HG02763 (cell line): Measurements from ENCODE around the gene COL4A1.
A peak's percentile ranks its signal among the peaks of the same experiment; 100 is the strongest.

Experiments
- ATAC-seq: cut with Tn5 transposase; IDR thresholded peaks from one replicate; pipeline ENCODE4 v1.9.1; 2021; ENCODE audit warnings: mild to moderate bottlenecking, moderate library complexity; ENCODE audit not compliant: unreplicated experiment

The COL4A1 gene

DNA sequence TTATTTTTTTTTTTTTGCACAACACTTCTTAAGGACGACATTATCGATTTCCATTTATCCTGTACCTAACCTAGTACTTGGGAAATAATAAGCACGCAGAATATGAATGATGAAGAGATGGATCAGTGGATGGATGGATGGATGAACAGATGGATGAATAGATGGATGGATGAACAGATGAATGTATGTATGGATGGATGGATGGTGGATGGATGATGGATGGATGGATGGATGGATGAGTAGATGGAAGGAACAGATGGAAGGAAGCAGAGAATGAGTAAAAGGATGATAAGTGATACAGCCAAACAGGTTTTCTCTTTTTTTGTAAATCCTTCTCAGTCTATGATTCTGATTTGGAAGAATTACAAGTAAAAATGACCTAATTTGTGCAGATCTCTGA lies 166.9 kb downstream of the COL4A1 start:
- no peak for ATAC-seq

DNA sequence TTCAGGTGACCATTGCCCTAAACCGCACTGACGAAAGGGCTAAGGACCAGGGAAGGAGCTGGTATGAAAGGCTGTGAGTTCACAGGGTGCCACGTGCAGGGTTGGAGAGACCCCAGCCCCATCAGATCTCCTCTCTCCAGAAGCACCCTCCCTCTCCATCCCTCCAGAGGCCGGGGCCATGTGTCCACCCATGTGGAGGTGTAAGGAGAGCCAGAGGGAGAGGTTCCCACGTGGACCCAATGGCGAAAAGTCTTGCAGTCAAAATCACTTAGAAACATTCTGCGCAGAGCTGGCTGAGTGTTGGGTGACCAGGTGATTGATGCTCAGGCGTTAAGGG lies 168.3 kb downstream of the COL4A1 start:
- no peak for ATAC-seq

DNA sequence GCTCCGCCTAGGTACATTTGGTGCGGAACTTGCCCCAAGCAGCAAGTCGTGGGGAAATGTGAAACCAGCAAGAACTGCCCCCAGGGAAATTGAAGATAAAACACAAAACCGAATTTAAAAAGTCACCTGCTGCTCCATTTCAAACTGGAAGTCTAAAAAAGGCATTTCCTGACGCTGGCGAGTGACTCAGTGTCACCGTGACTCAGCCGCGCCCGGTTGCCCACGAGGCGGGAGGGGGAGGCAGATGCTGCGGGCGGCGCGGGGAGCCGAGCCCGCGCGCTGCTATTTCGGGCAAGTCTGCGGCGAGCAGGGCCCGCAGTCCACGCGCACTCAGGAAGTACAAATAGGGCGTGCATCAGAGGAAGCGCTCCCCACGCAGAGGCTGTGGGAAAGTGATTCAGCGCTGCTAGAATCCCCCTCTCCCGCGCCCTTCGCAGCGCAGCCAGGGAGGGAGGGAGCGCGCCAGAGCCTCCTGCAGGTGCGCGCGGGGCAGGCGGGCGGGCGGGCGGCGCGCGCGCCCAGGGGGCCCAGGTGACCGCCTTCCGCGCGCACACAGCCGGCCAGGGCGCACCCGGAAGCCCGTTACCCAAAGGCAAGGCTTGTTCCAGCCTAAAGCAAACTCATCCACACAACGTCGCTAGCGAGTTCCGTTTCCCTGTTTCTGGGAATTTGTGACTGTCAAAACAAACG lies 168.8 kb downstream of the COL4A1 start:
- peak; percentile 56 for ATAC-seq

DNA sequence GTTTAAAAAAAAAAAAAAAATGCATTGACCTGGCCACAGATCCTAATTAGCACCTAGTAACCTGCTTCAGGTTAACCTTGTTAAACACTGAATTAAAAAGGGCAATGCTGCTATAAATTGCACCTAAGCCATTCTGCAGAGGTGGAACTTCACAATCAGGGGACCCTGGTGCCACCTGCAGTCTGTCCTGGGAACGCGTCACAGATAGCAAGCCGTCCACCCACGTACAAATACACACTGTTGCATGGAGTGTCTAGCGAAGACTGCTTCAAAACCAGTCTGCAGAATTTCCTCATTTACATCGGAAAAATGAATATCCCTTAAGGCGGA lies 169.3 kb downstream of the COL4A1 start:
- peak; percentile 71 for ATAC-seq

DNA sequence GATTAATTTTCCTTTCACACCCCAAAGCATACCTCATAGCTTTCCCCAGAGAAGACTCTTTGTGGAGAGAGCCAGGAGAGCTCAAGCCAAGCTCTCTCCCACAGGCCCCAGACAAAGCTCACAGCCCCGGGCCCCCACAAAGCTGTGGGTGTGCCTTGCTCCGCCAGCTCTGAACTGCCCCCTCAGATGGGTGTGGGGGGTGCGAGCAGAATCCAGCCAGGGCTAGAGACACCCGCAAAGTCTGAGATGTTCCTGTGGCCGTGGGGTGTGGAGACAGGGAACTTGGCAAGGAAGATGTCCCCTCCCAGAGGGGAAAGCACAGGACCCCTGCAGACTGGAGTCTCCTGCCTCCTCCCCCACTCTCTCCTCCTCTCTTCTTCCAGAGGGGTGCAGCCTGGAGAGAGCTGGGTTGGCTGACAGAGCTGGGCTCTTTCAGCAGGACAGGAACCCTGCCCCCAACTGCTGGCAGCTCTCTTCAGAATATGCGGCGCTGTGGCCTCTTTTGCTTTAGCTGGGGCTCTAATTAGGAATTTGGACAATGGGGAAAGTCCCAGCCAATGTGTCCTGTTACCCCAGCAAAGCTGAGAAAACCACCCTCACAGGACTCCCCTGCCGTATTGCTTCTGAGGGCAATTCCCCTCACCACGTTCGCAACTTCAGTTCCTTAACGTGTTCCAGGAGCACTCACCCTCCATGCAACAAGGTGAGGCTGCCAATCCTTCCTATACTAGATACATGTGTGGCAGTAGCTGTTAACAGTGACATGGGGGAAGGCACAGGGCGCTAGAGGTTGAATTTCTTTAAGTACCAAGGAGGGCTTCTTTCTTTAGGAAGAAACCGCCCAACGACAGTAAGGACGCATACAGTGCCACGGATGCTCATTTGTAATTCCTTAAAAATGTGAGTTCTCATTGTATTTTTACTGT lies 170.0 kb downstream of the COL4A1 start:
- no peak for ATAC-seq

DNA sequence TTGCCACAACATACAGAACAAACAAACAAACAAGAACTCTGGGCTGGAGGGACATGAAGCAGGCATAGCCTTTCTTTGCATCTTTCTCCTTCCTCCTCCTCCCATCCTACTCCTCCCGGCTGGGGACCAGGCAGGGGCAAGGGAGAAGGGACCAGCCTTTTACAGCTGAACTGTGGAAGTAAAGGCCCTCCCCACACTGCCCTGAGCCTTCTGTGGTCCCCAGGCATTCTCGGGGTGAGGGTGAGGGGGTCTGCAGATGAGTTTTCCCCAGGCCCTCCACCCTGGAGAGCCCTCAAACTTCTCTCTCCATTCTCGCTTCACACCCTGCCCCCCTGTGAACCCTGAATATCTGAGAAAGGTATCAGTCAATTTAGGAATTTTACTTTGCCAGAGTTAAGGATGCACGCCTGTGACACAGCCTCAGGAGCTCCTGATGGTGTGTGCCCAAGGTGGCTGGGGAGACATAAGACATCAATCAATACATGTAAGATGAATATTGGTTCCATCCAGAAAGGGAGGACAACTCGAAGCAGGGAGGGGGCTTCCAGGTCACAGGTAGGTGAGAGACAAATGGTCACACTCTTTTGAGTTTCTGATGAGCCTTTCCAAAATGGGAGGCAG lies 170.9 kb downstream of the COL4A1 start:
- ATAC-seq, result no peak

DNA sequence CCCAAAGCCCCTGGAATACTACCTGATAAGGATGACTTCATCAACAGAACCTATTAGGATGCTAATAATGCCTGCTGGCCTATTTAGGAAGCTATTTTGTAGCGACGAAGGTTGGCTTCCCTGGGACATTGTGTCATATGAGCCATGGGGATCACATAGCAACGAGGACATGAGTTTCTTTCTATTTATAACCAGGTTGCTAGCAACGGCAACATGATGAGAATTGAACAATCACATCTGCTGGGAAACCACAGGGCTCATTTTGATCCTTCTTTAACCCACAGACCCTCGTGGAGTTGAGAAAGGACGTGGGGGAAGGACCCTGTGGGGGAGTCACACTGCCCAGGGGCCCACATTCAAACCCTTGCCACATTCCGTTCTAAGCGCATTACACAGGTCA lies 172.2 kb downstream of the COL4A1 start:
- no peak for ATAC-seq

DNA sequence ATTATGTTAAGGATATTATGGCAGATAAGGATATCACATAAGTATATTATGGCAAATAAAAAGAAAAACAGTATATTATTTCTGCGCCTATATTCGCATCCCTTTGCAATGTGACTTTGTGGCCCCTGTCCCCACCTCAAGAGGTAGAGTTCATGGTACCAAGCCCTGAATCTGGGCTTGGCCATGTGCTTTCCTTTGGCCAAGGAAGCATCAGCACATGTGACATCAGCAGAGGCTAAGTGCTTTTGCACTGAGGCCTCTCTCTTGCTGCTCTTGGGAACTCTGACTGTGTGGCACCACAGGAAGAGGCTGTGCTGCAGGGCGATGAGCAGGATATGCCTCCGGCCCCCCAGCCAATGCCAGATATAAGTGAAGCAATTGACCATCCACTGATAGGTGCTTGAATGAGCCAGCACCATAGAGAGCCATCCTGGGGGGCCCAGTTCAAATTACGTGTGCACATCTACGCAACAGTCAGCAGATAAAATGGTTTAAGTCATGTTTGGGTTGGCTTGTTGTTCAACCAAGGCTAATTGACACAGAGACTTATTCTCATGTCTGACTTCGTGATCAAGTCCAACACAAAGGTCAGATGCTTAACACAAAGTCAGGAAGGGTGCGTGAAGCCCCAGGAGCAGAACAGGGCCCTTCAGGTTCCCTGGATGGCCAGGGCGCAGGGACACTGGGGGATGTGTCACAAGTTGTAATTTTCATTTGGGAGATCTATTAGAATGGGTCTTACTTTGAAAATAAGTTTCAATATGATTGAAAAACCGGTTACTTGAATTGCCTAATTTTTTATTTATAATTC lies 173.3 kb downstream of the COL4A1 start:
- no peak for ATAC-seq

DNA sequence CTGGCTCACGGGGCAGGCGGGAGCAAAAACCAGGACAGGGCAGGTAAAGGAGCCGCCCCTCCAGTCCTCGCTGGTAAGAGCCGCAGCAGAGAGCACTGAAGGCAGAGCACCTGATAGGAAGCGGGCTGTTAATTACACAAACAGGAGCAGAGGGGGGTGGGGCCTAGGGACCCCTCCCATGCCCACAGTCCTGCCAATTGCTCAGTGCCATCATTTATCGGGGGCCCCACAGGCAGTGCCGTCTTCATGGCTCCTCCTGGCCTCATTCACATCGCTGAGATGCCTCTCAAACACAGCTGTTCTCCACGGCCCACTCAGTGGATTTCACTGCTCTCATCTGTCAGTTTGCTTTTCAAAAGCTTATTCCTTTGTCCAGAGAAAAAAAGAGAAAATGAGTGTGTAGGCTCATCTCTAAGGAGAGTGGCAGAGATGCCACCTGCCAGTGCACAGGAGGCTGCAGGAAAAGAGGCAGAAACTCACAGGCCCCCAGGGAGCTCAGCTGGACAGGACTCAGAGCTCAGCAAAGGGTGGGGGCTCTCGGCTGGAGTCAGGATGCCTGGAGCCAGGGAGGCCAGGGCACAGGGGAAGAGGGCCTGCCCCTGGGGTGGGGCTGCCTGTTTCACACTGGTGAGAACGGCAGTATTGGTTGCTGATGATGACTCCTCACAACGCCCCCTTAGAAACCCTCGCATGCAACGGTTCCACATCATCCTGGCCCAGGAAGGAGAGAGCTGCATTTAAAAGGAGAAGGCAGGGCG lies 174.6 kb downstream of the COL4A1 start:
- ATAC-seq, result no peak

DNA sequence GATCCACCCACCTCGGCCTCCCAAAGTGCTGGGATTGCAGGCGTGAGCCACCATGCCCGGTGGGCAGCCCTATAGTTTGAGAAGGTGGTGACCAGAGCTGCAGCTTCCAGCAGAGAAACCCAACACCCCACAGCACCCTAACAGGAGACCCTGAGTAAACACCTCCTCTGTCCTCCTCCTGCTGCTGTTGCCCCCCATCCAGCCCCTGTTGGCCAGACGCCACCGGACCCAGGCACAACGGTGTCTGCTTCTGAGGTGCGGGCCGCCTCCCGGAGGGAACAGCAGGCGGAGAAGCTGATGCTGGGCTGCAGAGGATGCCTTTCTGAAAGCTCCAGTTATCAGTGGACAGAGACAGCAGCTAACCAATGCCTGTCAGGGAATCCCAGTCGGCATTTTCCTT lies 175.5 kb downstream of the COL4A1 start:
- ATAC-seq, result no peak

DNA sequence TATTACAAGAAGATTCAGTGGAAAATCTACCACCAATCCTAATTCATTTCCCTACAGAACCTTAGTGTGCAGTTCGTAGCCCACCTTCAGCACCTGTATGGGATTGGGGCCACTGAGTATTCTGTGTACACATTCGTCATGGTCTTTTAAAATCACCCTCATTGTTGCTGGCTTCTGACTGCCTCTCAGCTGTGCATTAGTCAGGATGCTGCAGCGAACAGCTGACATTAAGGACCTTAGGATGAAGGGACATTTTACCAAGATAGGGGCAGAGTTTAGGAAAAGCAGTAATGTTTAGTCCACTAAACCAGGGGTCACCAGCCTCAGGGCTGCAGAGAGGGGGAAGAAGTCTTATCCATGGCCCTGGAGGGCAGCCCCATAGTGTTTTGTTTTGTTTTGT lies 176.5 kb downstream of the COL4A1 start:
- no peak for ATAC-seq

DNA sequence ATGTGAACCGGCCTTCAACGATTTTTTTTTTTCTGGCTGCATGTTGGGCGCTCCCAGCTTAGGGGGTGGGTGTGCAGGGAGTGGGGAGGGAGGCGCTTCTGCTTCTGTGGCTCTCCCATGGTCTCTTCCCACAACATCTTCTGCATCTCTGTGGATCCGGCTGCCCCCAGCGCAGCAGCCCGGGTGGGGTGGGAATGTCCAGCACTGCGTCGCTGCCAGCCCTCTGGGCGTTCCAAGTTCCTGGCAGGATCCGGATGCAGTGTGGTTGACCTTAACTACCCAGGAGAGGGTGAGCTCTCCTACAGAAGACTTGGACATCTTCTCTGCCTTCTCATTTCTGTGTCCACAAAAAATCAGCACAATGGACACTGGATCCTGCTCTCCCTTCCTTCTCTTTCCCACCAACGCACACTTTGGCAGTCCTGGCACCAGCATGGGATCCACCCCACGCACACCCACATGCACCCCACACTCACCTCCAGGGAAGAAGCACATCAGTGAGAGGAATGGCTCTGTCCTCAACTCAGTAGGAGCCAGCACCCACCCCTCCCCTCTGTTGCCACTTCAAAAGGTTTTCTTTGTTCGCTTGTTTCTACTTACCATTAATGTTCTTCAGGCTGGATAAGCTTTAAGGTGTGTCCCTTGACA lies 177.3 kb downstream of the COL4A1 start:
- no peak for ATAC-seq

DNA sequence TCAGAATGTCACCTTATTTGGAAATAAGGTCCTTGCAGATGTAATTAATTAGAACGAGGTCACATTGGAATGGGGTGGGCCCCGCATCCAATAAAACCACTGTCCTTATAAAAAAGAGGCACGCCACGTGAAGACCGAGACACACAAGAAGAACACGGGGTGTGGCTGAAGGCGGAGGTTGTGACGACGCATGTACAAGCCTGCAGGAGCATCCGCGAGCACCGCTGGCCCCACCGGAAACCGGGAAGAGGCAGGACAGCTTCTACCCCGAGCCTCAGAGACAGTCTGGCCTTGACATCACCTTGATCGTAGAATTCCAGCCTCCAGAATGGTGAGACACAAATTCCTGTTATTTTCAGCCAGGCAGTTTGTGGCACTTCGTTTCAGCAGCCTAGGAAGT lies 177.9 kb downstream of the COL4A1 start:
- no peak for ATAC-seq

DNA sequence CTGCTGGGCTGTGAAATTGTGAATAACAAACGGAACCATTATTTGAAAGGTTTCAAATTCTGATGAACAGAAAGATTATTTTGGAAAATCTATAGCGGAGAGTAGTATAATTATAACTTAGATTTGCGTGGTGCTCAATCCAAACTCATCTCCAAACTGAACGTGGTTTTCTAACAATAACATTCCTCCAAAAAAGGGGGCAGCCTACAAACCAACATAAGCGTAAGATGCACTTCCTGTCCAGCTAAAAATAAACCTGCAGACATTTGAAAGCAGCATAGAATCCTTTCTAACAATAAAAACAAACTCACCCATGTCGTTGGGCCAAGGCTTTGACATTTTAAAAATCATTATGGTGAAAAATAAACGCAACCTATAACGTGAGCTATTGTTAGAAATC lies 178.4 kb downstream of the COL4A1 start:
- no peak for ATAC-seq

DNA sequence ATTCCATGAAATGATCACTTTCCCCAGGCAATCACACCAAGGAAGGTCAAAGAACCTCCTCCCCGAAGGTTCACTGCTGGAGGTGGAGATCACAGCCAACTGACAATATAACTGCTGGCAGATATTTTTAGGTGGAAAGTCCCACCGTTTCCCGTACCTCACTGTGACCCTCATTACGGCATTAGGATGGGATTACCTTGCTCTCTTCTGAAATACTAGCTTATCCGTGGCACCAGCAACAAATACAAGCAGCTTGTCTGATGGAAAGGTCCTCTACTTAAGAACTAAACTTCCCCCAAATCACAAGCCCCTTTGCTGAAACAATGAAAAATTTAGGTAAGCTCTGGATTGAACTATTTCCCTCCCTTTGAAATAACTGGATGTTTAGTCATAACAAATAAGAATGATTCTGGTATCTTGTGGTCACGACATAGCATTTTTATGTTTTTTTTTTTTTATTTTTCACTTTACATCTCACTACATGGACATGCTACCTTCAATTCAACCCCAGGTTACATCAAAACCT lies 178.9 kb downstream of the COL4A1 start:
- ATAC-seq, result no peak

DNA sequence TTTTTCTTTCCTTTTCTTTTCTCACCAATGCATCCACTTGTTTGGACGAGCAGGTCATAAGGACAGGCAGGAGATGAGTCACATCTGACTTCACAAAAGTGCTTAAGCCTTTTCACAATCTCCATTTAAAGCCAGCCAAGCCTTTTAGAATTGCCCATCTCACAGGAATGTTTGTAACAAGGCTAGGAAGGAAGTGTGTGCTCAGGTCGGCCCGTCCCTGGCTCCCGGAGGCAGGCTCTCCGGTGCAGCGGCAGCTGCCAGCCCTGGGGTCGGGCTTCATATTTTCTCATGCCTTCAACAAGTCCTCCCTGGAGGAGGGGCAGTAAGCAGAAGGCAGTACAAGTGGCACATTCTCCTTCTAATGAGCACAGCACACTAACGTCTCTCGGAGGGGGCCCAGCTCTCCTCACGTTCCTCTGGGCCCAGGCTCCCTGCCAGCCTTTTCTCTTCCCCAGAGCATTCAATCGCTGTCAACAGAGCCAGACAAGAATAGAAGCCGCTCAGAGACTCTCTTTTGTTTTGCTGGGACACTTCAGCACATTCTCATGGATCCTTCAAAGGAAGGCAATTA lies 180.5 kb downstream of the COL4A1 start:
- ATAC-seq, result no peak

DNA sequence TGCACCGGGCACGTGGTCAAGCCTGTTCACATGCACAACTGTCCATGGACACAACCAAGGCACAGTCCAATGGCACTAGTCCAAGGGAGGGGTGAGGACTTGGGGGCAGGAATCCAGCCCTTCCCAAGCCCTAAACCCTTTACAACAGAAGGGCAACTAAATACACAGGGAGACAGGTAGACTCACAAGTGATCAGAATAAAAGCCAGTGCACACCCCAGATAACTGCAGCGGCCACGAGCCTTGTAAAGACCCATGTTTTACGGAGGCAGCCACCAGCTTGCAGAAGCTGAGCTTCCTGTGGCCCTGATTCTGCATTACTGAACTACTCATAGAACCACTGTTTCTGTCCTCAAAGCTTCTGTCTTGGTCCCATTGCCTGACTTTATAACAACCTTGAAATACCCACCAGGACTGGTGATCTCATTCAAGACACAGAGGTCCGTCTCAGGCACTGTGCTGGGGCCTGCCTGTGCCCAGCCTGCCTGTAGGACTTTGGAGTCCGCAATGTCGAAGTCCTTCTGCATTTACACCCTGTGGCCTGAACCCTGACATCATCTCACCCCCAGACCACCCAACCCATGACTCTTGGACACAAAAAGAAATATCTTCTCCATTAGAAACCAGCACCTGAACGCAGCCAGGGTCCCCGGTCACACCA lies 181.2 kb downstream of the COL4A1 start:
- ATAC-seq, result no peak

DNA sequence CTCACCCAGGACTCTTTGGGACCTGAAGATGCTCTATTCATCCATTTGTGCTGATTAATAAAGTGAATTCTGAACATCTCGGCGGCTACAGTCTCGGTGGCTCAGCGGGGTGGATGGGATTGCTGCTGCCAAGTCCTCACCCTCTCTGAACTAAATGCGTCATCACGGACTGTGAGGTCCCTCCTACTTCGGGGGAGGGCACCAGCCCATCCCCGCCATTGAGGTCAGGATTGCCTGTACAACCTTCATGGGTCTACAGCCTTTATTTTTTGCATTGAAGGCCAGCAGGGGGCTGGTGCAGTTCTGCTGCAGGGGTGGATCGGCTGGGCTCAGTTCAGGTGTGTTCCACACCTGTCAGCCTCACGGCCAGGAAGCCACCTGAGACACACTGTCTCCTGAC lies 181.8 kb downstream of the COL4A1 start:
- no peak for ATAC-seq
